Nucleus accumbens (tissue), 56 donors: ENCODE results near the gene FAM187B.
"Not testable (repeated sequence)": the region's sequence is repeated elsewhere in the genome, so short reads cannot be mapped to it uniquely, and the experiment has no call there.

Experiments
- DNase-seq, 56 donors: peaks; one replicate each; lab custom pipeline; 2025; lab: John Stamatoyannopoulos, UW

The FAM187B gene

DNA sequence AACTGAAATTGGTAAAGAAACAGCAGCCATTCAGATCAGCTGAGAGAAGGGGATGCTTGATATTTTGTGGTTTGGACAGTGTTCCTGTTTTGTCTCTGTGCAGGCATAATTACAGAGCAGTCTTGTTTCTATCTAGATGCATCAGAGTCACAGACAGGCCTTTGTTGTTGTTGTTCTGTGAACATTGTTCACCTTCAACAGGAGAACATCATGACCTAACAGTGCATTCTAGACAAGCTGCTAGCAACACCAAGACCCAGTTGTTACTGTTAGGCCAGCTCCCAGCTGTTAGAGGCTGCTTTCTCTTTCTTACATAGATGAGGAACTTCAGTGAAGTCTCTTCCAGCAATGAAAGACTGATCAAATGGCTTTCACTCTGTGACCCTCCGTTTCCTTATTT, 11.8 kb upstream of the FAM187B start:
- no peak for DNase-seq

GRCh38 chr19:35239597-35239996, 11.1 kb upstream of the FAM187B start:
- DNase-seq, result not testable (repeated sequence)

- no peak for DNase-seq
These were observed 8.3 kb upstream of the FAM187B start for GRCh38 chr19:35236638-35237400.

- no peak for DNase-seq
These were observed 4.4 kb upstream of the FAM187B start for GRCh38 chr19:35232912-35233311.

- DNase-seq, result no peak
These were observed 3.6 kb upstream of the FAM187B start for GRCh38 chr19:35231956-35232645.

- no peak for DNase-seq
These were observed 1.1 kb upstream of the FAM187B start for GRCh38 chr19:35229601-35230000.

DNA sequence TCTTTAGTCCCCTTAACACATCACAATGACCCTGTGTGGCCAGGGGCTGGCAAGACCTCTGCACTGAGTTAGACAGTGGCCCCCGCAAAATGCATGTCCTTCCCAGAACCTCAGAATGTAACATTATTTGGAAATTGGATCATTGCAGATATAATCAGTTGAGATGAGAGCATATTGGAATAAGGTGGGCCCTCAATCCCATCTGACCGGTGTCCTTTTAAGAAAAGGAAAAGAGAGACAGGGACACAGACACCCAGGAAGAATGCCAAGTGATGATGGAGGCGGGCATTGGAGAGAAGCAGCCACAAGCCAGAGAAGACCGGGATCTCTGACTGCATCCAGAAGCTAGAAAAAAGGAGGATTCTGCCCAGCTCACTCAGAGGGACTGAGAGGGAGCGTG, 1.8 kb downstream of the FAM187B start:
- DNase-seq, result peak in 1 of 56 donors; percentile 9

DNA sequence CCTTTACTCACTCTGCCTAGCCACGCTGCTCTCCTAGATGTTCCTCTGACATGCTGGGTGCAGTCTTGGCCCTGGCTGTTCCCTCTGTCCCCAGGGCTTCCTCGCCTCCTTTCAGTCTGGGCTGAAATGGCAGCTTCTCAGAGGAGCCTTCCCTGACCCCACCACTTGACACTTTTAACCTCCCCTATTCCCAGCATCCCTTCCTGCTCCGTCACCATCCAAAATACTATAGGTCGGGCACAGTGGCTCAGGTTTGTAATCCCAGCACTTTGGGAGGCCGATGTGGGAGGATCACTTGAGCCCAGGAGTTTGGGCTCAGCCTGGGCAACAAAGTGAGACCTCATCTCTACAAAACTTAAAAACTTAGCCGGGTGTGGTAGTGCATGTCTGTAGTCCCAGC, 2.6 kb downstream of the FAM187B start:
- DNase-seq, result no peak

DNA sequence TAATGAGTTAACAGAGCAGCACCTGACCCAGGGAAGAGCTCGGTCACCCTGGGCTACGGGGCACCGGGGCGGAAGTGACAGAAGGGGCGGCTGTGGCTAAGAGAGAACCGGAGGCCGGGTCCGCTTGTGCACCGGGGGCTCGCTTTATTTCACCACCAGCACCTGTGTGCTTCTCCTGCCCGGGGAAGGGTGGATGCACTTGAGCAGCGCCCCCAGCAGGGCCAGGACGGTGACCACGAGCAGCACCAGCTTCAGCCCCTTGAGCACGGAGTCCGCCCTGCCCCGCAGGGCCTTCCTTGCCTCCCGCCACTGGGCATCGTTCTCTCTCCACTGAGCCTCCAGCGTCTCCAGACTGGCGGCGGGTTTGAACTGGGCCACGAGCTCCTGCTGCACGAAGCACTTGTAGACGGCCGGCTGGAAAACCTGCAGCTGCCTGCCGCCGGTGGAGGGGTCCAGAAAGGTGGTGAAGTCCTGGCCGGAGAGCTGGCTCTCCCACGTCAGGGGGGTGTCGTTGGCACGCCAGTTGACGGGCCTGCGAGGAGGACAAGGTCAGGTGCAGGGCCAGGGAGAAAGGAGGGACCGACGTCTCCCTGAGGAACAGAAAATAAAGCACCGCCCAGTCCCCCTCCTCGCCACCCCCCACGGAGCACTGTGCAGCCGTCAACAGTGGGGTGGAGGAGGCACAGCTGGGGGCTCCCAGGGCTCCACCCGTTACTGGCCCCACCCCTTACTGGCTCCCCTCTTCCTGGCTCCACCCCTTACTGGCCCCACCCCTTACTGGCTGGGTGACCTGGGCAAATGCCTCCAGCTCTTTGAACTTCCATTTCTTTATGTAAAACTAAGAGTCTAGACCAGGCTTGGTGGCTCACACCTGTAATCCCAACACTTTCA, 3.6 kb downstream of the FAM187B start:
- no peak for DNase-seq

DNA sequence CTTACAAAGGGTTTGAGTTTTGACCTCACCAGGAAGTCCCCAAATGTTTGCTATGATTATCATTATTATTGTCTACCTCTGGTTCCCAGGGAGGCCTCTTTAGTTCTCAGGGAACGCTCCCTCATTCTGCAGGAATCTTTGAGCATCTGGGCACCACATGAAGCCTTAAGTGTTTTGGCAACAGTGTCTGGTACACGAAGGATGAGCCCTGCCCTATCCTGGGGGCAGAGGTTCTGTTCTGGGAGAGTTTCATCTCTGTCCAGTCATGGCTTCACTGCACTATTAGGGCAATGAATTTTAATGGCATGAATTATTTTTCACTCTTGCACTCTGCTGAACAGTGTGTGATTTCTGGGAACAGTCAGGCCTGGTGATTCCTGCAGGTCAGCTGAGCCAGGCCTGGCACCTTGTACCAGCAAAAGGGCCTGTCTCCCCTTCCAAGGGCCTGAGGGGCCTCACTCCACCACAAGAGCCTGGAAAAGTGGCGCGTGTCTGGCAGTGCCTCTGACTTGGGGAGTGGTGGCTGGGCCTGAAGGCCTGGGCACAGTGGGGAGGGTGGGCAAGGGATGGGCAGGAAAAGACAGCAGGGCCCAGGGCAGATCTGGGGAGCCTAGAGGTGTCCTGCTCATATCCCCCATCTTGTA, 4.6 kb downstream of the FAM187B start:
- DNase-seq, result no peak

- DNase-seq, result no peak
These were observed 5.3 kb downstream of the FAM187B start for GRCh38 chr19:35223084-35223790.

GRCh38 chr19:35222373-35223015, 6.0 kb downstream of the FAM187B start:
- no peak for DNase-seq

DNA sequence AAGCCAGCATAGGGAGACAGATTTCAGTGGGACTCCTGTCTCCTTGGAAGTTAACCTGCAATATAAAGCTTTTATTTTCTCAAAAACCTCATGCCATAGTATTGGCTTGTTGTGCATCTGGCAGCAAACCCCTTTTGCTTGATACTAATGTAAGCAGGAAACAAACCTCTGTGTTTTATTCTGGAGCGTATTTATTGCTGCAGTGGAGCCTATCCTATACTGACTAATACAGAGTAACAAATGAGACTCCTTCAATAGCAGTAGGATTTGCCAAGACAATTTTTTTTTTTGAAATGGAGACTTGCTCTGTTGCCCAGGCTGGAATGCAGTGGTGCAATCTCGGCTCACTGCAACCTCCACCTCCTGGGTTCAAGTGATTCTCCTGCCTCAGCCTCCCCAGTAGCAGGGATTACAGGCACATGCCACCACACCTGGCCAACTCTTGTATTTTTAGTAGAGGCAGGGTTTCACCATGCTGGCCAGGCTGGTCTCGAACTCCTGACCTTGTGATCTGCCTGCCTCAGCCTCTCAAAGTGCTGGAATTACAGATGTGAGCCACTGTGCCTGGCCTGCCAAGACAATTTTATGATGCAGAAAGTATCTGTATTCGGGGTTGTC, 7.5 kb downstream of the FAM187B start:
- DNase-seq, result not testable (repeated sequence)

GRCh38 chr19:35220315-35220921, 8.1 kb downstream of the FAM187B start:
- DNase-seq, result no peak

DNA sequence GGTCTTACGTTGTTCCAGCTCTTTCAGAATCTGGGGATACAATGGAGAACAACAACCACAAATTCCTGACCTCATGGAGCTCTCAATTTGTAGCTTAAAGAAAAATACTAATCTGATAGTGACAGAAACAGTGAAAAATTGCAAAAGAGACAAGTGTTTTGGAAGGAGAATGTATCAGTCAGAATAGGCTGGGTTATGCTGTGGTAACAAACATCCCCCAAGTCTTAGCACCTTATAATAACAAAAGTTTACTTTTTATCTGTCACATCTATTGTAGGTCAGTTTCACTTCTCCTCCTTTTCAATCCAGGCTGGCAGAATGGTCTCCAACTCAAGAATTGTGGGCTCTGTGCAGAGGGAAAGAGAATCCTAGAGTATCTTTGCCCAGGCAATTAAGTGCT, 9.5 kb downstream of the FAM187B start:
- DNase-seq, result no peak

DNA sequence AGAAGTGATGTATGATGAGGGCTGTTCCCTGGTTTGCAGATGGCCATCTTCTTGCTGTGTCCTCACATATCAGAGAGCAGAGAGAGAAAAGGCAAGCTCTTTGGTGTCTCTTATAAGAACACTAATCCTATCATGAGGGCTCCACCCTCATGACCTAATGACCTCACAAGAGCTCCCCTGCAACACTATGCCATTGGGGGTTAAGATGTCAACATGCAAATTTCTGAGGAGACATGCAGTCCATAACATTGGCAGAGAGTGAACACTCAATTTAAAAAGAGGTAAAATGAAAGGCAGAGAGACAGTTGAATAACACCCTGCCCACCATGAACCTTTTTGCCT, 10.9 kb downstream of the FAM187B start:
- no peak for DNase-seq

DNA sequence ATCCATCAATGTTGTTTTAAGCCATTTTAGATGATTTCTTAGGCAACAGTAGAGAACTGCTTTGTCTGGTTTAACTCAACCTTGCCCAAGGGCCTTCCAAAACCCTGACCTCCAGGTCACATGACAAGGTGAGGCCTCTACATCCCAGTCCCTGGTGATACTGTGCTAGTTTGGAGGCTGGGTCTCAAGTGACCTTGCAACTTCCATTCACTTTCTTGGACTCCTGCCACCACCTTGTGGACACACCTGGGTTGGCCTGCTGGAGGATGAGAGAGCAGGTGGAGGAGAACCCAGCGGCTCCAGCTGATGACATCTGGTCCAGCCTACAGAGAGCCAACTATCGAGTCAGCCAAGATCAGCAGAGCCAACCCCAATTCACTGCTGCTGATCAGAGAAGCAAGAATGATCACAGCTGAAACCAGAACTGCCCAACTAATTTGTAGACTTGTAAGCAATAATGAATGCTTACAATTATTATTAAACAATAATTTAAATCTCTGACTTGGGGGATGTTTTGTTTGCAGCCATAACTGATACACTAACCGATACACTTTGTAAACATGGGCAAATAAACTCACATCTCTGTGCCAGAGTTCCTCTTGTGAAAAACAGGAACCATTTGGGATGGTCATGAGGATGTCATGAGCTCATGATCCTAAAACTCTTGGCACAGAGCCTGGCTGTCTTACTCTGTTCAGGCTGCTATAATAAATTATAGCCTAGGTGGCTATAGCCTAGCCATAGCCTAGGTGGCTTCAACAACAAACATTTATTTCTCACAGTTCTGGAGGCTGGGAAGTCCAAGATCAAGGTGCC, 11.5 kb downstream of the FAM187B start:
- DNase-seq, result peak in 2 of 56 donors; percentile 11 to 14
